Measurements from ENCODE around the gene SUSD3.

GRCh38 chr9:93093877-93094657, 35.6 kb downstream of the SUSD3 start:
- TF ChIP-seq NKRF (conservative IDR thresholded peaks at IDR 0.05) (no peak), CTCF (IDR thresholded peaks at IDR 0.05 in 2 of 3, conservative IDR thresholded peaks at IDR 0.05 in 1 of 3; ENCODE audit: control insufficient read depth in 2 of 3, extremely low read depth in 1 of 3, insufficient read depth in 1 of 3, low read depth in 3 of 3, low read length in 3 of 3) (no peak), USF2 (IDR thresholded peaks at IDR 0.05; ENCODE audit: borderline replicate concordance, low read depth, low read length) (no peak), ATF2 (IDR thresholded peaks at IDR 0.05; ENCODE audit: low read length) (no peak), SIN3A (IDR thresholded peaks at IDR 0.05; ENCODE audit: low read depth, low read length) (no peak)
